Stomach (tissue), 9 donors: ENCODE measurements around the gene TEX2. TPM values are rescaled to one million over a fixed set of nuclear protein-coding genes. Genes with fewer than 3 reads are reported as not detected.
"Not testable (repeated sequence)": the region's sequence is repeated elsewhere in the genome, so short reads cannot be mapped to it uniquely, and the experiment has no call there.

Experiments used
- DNase-seq, 2 donors: peaks; one replicate each; pipeline versions ENCODE4 v3.0.0 to v3.0.0-alpha.2; 2013 to 2019
- H3K27ac ChIP-seq, 5 donors: fragments of 200-600 bp in 4 of 5; sonication (generic) in 4 of 5; one replicate each; pipeline ENCODE4 v1.5.1; 2013 to 2019; ENCODE audit warnings: mild to moderate bottlenecking in 1 of 5, moderate library complexity in 1 of 5
- H3K27me3 ChIP-seq, 3 donors: fragments of 200-600 bp; sonication (generic); one replicate each; pipeline ENCODE4 v1.5.1; 2017 to 2019; ENCODE audit warnings: mixed run types in 1 of 3
- H3K36me3 ChIP-seq, 4 donors: fragments of 200-600 bp; sonication (generic); 1 replicate in 3 of 4; 2 replicates in 1 of 4; pipeline ENCODE4 v1.5.1; 2016 to 2019
- H3K4me1 ChIP-seq, 4 donors: fragments of 200-600 bp; sonication (generic); one replicate each; pipeline ENCODE4 v1.5.1; 2016 to 2019
- H3K4me3 ChIP-seq, 4 donors: fragments of 200-600 bp; sonication (generic) in 3 of 4; one replicate each; pipeline ENCODE4 v1.5.1; 2016 to 2019; ENCODE audit warnings: mild to moderate bottlenecking in 1 of 4
- H3K9me3 ChIP-seq, 4 donors: fragments of 200-600 bp; sonication (generic); one replicate each; pipeline ENCODE4 v1.5.1; 2016 to 2019
- EP300 ChIP-seq: sonication (generic); formaldehyde crosslinking; IDR thresholded peaks from one replicate; pipeline ENCODE4 v1.6.1; 2017; ENCODE audit warnings: antibody characterized with exemption
- POLR2A ChIP-seq, 4 donors: fragments of 450-650 bp; IDR thresholded peaks; one replicate each; pipeline ENCODE4 v1.6.1; 2016; ENCODE audit warnings: antibody characterized with exemption in 4 of 4, control low read depth in 2 of 4, mild to moderate bottlenecking in 1 of 4, moderate library complexity in 1 of 4
- POLR2AphosphoS5 ChIP-seq, 3 donors: sonication (generic); formaldehyde crosslinking; IDR thresholded peaks; one replicate each; pipeline ENCODE4 v1.6.1; 2016; ENCODE audit warnings: antibody characterized with exemption in 3 of 3
- WGBS, 5 donors: extraction: QIAGEN DNeasy Blood & Tissue Kit in 3 of 5; methylation state at CpG; one replicate each; pipeline versions ENCODE4 v1.1.5 to v1.1.7; 2013 to 2018; 5-methylcytosine and 5-hydroxymethylcytosine counted together
- intact Hi-C: fragments of 100-400 bp; cut with DNase I; formaldehyde crosslinking; loops from one replicate; pipeline ENCODE4 v1.15.1; 2023; ENCODE audit warnings: low total_unique reads
- polyA plus RNA-seq, 3 donors: library from polyadenylated mRNA; stranded (reverse); fragments of 200-250 nt; gene quantifications; one replicate each; pipeline ENCODE4 v1.2.3, GENCODE V29; 2013
- total RNA-seq, 5 donors: library from RNA; depleted of rRNA; stranded (reverse); fragments of >200 nt; gene quantifications; one replicate each; pipeline versions ENCODE4 v1.1.0 to v1.2.3, GENCODE V29; 2014 to 2016
- TF ChIP-seq, protein P1 (sequence below), 7 experiments: fragments of 450-650 bp in 4 of 7; fragments of 200-600 bp in 3 of 7; sonication (generic) in 3 of 7; IDR thresholded peaks; one replicate each; pipeline ENCODE4 v1.5.1; 2016 to 2019; ENCODE audit warnings: antibody characterized with exemption in 7 of 7, control low read depth in 2 of 7, mild to moderate bottlenecking in 1 of 7
- donor health status: healthy with polysubstance abuse.
- donor health status: Bipolar disorder and iron deficiency.
- donor health status: healthy.

The TEX2 gene
- total and polyA plus RNA-seq, 8 donors = 5.8 to 50.6 (median 26.1) TPM

DNA sequence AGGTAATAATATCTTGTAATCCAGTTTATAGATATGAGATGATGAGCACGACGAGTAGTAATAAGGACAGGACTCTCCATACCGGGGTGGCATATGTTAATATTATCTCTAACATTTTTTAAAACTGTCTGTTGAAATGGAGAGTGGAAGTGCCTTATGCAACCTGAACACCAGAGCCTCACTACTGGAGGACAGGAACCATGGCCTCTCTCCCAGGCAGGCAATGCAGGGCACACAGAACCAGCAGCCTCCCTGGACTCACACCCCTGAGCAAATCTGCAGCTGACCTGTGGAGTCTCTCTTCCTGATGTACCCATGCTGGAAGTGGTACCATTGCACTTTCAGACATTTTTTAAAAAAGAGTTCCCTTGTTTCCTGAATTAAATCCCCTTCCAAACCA, 78.0 kb downstream of the TEX2 start:
- intact Hi-C loops = no loop called here
- Histone ChIP-seq H3K4me3 (no peak overlapping the region), H3K36me3 (peaks cover 7 to 25% (median 23%) of the 10 kb centered on the region in 4 donors), H3K27ac (peak overlapping the region in 1 of 5 donors; percentile 20), H3K9me3 (no peaks in the 10 kb centered on the region), H3K27me3 (no peaks in the 10 kb centered on the region), H3K4me1 (peaks cover 0 to 17% (median 0%) of the 10 kb centered on the region in 4 donors)
- no peak for DNase-seq
- WGBS, 5 donors = 73 to 87% (median 79%) methylated on average over 3 of the region's 3 CpGs
- TF ChIP-seq, protein P1, sequence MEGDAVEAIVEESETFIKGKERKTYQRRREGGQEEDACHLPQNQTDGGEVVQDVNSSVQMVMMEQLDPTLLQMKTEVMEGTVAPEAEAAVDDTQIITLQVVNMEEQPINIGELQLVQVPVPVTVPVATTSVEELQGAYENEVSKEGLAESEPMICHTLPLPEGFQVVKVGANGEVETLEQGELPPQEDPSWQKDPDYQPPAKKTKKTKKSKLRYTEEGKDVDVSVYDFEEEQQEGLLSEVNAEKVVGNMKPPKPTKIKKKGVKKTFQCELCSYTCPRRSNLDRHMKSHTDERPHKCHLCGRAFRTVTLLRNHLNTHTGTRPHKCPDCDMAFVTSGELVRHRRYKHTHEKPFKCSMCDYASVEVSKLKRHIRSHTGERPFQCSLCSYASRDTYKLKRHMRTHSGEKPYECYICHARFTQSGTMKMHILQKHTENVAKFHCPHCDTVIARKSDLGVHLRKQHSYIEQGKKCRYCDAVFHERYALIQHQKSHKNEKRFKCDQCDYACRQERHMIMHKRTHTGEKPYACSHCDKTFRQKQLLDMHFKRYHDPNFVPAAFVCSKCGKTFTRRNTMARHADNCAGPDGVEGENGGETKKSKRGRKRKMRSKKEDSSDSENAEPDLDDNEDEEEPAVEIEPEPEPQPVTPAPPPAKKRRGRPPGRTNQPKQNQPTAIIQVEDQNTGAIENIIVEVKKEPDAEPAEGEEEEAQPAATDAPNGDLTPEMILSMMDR (IDR thresholded peaks at IDR 0.05) = no peak
- no peak for TF ChIP-seq POLR2A (IDR thresholded peaks at IDR 0.05)
- no peak for TF ChIP-seq EP300
- TF ChIP-seq POLR2AphosphoS5 (IDR thresholded peaks at IDR 0.05) = no peak

DNA sequence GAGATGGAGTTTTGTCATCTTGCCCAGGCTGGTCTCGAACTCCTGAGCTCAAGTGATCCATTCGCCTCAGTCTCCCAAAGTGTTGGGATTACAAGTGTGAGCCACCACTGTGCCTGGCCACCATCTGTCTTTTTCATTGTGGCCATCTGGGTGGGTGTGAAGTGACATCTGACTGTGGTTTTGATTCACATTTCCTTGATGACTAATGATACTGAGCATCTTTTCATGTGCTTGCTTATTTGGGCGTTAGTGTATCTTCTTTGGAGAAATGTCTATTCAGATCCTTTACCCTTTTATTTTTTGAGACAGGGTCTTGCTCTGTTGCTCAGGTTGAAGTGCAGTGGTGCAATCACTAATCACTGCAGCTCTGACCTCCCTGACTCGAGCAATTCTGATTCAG, 79.2 kb downstream of the TEX2 start:
- Histone ChIP-seq H3K4me1 (peaks cover 0 to 18% (median 0%) of the 10 kb centered on the region in 4 donors), H3K36me3 (peaks cover 7 to 25% (median 23%) of the 10 kb centered on the region in 4 donors), H3K27ac (no peak overlapping the region), H3K9me3 (no peaks in the 10 kb centered on the region), H3K4me3 (no peak overlapping the region), H3K27me3 (no peaks in the 10 kb centered on the region)
- intact Hi-C loops = no loop called here
- TF ChIP-seq, protein P1 (IDR thresholded peaks at IDR 0.05) = no peak
- TF ChIP-seq POLR2A (IDR thresholded peaks at IDR 0.05) = no peak
- TF ChIP-seq EP300 = no peak
- no peak for TF ChIP-seq POLR2AphosphoS5 (IDR thresholded peaks at IDR 0.05)
- no peak for DNase-seq
- WGBS, 5 donors = 86 to 92% (median 91%) methylated on average over 4 of the region's 4 CpGs

DNA sequence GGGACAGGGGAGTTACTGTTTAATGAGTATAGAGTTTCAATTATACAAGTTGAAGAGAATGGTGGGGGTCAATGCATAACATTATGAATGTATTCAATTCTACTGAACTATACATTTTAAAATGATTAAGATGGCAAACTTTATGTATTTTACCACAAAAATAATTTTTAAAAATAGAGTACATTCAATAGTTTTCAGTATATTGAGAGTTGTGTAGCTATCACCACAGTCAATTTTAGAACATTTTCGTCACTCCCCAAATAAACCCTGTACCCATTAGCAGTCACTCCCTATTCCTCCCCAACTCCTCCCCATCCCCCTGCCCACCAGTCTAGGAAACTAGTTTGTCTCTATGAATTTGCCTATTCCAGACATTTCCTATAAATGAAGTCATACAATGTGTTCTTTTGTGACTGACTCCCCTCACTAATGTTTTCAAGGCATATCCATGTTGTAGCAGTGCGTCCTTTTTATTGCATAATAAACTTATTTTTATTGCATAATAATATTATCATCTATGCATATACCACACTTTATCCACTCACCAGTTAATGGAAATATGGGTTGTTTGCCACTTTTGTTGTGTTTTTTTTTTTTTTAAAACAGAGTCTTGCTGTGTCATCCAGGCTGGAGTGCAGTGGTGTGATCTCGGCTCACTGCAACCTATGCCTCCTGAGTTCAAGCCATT, 80.6 kb downstream of the TEX2 start:
- no peak for DNase-seq
- no peak overlapping the region for H3K4me3 ChIP-seq
- no peaks in the 10 kb centered on the region for H3K9me3 ChIP-seq
- intact Hi-C loops = no loop called here
- 89 to 98% (median 93%) methylated on average over 3 of the region's 3 CpGs for WGBS, 5 donors
- no peak overlapping the region for H3K27ac ChIP-seq
- H3K27me3 ChIP-seq = no peaks in the 10 kb centered on the region
- peaks cover 4 to 32% (median 11%) of the 10 kb centered on the region in 4 donors for H3K4me1 ChIP-seq
- TF ChIP-seq, protein P1 (IDR thresholded peaks at IDR 0.05) = no peak
- TF ChIP-seq POLR2AphosphoS5 (IDR thresholded peaks at IDR 0.05) (no peak), POLR2A (IDR thresholded peaks at IDR 0.05) (no peak), EP300 (no peak)
- peaks cover 7 to 15% (median 15%) of the 10 kb centered on the region in 4 donors for H3K36me3 ChIP-seq

DNA sequence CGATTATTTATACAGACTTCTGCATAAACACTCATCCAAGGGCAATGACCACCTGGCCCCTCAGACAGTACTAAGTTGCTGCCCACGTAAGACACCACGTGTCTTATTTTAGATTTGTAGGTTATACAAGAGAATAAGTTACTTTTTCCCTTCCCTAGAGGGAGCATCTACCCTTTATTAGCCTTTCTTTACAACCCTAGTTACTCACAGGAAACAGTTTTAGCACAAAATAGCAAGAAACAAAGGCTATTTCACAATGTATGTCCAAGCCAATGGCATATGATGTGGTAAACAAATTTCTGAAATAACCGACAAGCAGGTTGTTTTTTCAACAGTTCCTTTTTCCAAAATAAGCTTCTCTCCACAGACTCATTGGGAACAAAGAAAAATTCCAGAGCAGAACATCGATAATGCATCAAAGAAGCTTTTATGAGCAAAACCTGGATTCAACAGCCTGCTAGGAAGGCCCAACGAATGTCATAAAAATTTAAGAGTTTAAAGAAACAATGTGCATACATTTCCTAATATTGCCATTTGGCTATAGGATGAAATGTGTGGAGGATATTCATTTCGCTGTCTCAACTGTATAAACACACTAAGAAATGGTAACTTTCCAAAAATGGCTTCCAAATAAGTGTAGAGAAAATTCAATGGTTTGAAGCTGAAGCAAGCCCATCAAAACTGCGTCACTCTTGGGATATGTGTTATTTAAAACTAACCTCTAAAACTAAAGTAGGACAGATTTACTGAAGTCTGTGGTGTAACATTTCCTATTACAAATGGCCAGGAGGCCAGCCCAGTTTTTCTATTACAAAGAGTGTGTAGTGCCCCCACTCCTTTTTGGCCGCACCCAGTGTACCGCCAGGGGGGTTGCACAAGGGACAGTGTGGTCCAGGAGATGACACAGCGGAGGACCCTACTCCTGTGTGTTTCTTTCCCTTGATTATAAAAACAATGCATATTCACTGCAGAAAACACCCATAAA, 82.7 kb downstream of the TEX2 start:
- Histone ChIP-seq H3K27ac (peak overlapping the region in 3 of 5 donors; percentile 14 to 24 (median 17)), H3K4me1 (peaks cover 4 to 39% (median 11%) of the 10 kb centered on the region in 4 donors), H3K4me3 (no peak overlapping the region), H3K9me3 (no peaks in the 10 kb centered on the region), H3K36me3 (peaks cover 0 to 17% (median 16%) of the 10 kb centered on the region in 4 donors), H3K27me3 (no peaks in the 10 kb centered on the region)
- no peak for DNase-seq
- WGBS, 5 donors = 67 to 81% (median 76%) methylated on average over 11 of the region's 11 CpGs
- intact Hi-C loops = no loop called here
- TF ChIP-seq POLR2A (IDR thresholded peaks at IDR 0.05) = no peak
- no peak for TF ChIP-seq POLR2AphosphoS5 (IDR thresholded peaks at IDR 0.05)
- TF ChIP-seq EP300 = no peak
- TF ChIP-seq, protein P1 (IDR thresholded peaks at IDR 0.05) = no peak

DNA sequence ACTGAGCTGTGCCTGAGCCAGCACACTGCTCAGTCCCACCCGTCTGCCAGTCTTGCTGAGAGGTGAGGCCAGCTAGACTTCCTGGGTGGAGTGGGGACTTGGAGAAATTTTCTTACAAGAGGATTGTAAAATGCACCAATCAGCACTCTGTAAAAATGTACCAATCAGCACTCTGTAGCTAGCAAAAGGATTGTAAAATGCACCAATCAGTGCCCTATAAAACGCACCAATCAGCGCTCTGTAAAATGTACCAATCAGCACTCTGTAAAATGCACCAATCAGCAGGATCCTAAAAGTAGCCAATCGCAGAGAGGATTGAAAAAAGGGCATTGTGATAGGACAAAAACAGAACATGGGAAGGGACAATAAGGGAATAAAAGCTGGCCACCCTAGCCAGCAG, 84.0 kb downstream of the TEX2 start:
- H3K4me3 ChIP-seq, H3K9me3 ChIP-seq, intact Hi-C loops, DNase-seq, H3K27me3 ChIP-seq, H3K27ac ChIP-seq: not testable (repeated sequence)
- Histone ChIP-seq H3K36me3 (peaks cover 0 to 28% (median 24%) of the 10 kb centered on the region in 4 donors), H3K4me1 (peaks cover 4 to 37% (median 11%) of the 10 kb centered on the region in 4 donors)
- WGBS, 5 donors = 42 to 73% (median 48%) methylated on average over 4 of the region's 4 CpGs
